Measurements from ENCODE around the gene INPP5A.

GRCh38 chr10:132652936-132653590 lies 115.5 kb downstream of the INPP5A start:
- TF ChIP-seq CTCF (IDR thresholded peaks at IDR 0.05): no peak
- no peak for TF ChIP-seq POLR2A (IDR thresholded peaks at IDR 0.05)

Measured in upper lobe of left lung (tissue), 4 donors.